ENCODE results near the gene EPB41L4A.

DNA sequence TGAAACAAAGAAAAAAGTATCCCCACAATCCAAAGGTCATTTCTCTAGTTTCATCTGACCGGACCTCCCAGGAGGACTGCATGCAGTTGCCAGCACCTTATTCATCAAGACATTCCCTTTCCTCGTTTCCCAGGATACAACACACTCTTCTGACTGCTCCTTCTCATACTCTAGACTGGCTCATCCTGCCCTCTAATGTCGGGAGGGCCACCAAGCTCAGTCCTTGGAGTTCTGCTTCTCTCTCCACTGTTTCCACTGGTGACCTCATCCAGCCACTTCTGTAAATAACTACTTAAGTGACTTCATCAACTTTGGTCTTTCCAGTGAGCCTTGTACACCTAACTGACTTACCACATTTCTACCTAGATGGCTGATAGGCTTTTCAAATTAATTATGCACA is 179.1 kb downstream of the EPB41L4A start:
- no peak for TF ChIP-seq POLR2AphosphoS5 (IDR thresholded peaks at IDR 0.05)
- no peak for TF ChIP-seq CTCF (IDR thresholded peaks at IDR 0.05)
- TF ChIP-seq POLR2A (IDR thresholded peaks at IDR 0.05; ENCODE audit: low read depth): no peak
- no peak for TF ChIP-seq EP300 (IDR thresholded peaks at IDR 0.05)
